ENCODE measurements around the gene BCL7C.
A peak's percentile ranks its signal among the peaks of the same experiment; 100 is the strongest.

Gene BCL7C

GRCh38 chr16:30896889-30897733, 3.2 kb upstream of the BCL7C start:
- TF ChIP-seq EGR1 (IDR thresholded peaks at IDR 0.05) (no peak), YY1 (IDR thresholded peaks at IDR 0.05; ENCODE audit: low read depth) (peak; percentile 54), CREB1 (IDR thresholded peaks at IDR 0.05; ENCODE audit: low read depth) (no peak), CEBPB (IDR thresholded peaks at IDR 0.05) (no peak), MAX (IDR thresholded peaks at IDR 0.05) (0 out of 2 replicates have a peak, but pooled peaks have one; percentile 4), REST (IDR thresholded peaks at IDR 0.05; ENCODE audit: low read depth) (no peak), NFIC (IDR thresholded peaks at IDR 0.05) (no peak), TCF12 (IDR thresholded peaks at IDR 0.05; ENCODE audit: low read depth) (no peak), USF1 (IDR thresholded peaks at IDR 0.05) (no peak), RAD21 (IDR thresholded peaks at IDR 0.05; ENCODE audit: low read depth) (no peak), FOXM1 (IDR thresholded peaks at IDR 0.05; ENCODE audit: borderline replicate concordance, low read depth) (no peak), TEAD4 (IDR thresholded peaks at IDR 0.05) (no peak), TAF1 (IDR thresholded peaks at IDR 0.05; ENCODE audit: low read depth) (0 out of 2 replicates have a peak, but pooled peaks have one; percentile 5), EP300 (IDR thresholded peaks at IDR 0.05; ENCODE audit: borderline replicate concordance) (no peak), ZBTB7A (IDR thresholded peaks at IDR 0.05; ENCODE audit: low read depth) (no peak)

- TF ChIP-seq TEAD4 (IDR thresholded peaks at IDR 0.05) (peak; percentile 85), YY1 (IDR thresholded peaks at IDR 0.05; ENCODE audit: low read depth) (no peak), EGR1 (IDR thresholded peaks at IDR 0.05) (no peak), MAX (IDR thresholded peaks at IDR 0.05) (peak; percentile 35), NFIC (IDR thresholded peaks at IDR 0.05) (no peak), ZBTB7A (IDR thresholded peaks at IDR 0.05; ENCODE audit: low read depth) (peak; percentile 98), USF1 (IDR thresholded peaks at IDR 0.05) (0 out of 2 replicates have a peak, but pooled peaks have one; percentile 2), CREB1 (IDR thresholded peaks at IDR 0.05; ENCODE audit: low read depth) (no peak), RAD21 (IDR thresholded peaks at IDR 0.05; ENCODE audit: low read depth) (no peak), EP300 (IDR thresholded peaks at IDR 0.05; ENCODE audit: borderline replicate concordance) (no peak; the same call in 1 of the 2 replicates), FOXM1 (IDR thresholded peaks at IDR 0.05; ENCODE audit: borderline replicate concordance, low read depth) (peak; percentile 30; the same call in 1 of the 2 replicates), CEBPB (IDR thresholded peaks at IDR 0.05) (no peak), TCF12 (IDR thresholded peaks at IDR 0.05; ENCODE audit: low read depth) (0 out of 2 replicates have a peak, but pooled peaks have one; percentile 67), REST (IDR thresholded peaks at IDR 0.05; ENCODE audit: low read depth) (no peak), TAF1 (IDR thresholded peaks at IDR 0.05; ENCODE audit: low read depth) (peak; percentile 52)
Measured at GRCh38 chr16:30896261-30896888, 2.5 kb upstream of the BCL7C start, which contains the start of gene CTF1. Gene CTF1 (plus strand): TSS chr16:30896614. CDS start chr16:30896644, 30 bp downstream.

- TF ChIP-seq TAF1 (IDR thresholded peaks at IDR 0.05; ENCODE audit: low read depth) (no peak; the same call in 1 of the 2 replicates), CREB1 (IDR thresholded peaks at IDR 0.05; ENCODE audit: low read depth) (no peak), YY1 (IDR thresholded peaks at IDR 0.05; ENCODE audit: low read depth) (no peak), EP300 (IDR thresholded peaks at IDR 0.05; ENCODE audit: borderline replicate concordance) (no peak), TCF12 (IDR thresholded peaks at IDR 0.05; ENCODE audit: low read depth) (no peak), ZBTB7A (IDR thresholded peaks at IDR 0.05; ENCODE audit: low read depth) (no peak), FOXM1 (IDR thresholded peaks at IDR 0.05; ENCODE audit: borderline replicate concordance, low read depth) (no peak), NFIC (IDR thresholded peaks at IDR 0.05) (no peak), TEAD4 (IDR thresholded peaks at IDR 0.05) (no peak), USF1 (IDR thresholded peaks at IDR 0.05) (no peak), EGR1 (IDR thresholded peaks at IDR 0.05) (no peak)
Measured at GRCh38 chr16:30895627-30896260, 1.9 kb upstream of the BCL7C start.

Measured in Ishikawa (cell line).